RKO (cell line): ENCODE measurements around the gene PTCD2.

ENCODE experiments used
- DNase-seq: peaks from one replicate; pipeline ENCODE4 v3.0.0-alpha.2; 2016; ENCODE audit warnings: low spot score

The PTCD2 gene

GRCh38 chr5:72415616-72416325 lies 95.6 kb downstream of the PTCD2 start:
- no peak for DNase-seq

- no peak for DNase-seq
These were observed 97.3 kb downstream of the PTCD2 start for GRCh38 chr5:72417333-72418062.
